Hepatocyte (in vitro differentiated cells): ENCODE data around the gene PPP1R14D. TPM values are rescaled to one million over a fixed set of nuclear protein-coding genes. Genes with fewer than 3 reads are reported as not detected.

Source experiments
- DNase-seq: peaks from one replicate; pipeline ENCODE4 v3.0.0-alpha.2; 2016; ENCODE audit warnings: low spot score
- H2AFZ ChIP-seq: fragments of 200-600 bp; sonication (generic); 2 replicates; pipeline ENCODE4 v1.6.0; 2016; ENCODE audit warnings: antibody characterized with exemption, mild to moderate bottlenecking
- H3K27ac ChIP-seq: fragments of 200-600 bp; sonication (generic); 2 replicates; pipeline ENCODE4 v1.5.1; 2016; ENCODE audit warnings: mild to moderate bottlenecking
- H3K27me3 ChIP-seq: fragments of 200-600 bp; sonication (generic); 2 replicates; pipeline ENCODE4 v1.6.1; 2016
- H3K36me3 ChIP-seq: fragments of 200-600 bp; sonication (generic); replicated peaks from 2 replicates; pipeline ENCODE4 v1.5.1; 2016; ENCODE audit warnings: low read depth; ENCODE audit not compliant: insufficient read depth
- H3K4me1 ChIP-seq: fragments of 200-600 bp; sonication (generic); 2 replicates; pipeline ENCODE4 v1.5.1; 2016; ENCODE audit warnings: mild to moderate bottlenecking, moderate library complexity; ENCODE audit not compliant: insufficient read depth
- H3K4me2 ChIP-seq: fragments of 200-600 bp; sonication (generic); 2 replicates; pipeline ENCODE4 v1.6.0; 2016
- H3K4me3 ChIP-seq: fragments of 200-600 bp; sonication (generic); 2 replicates; pipeline ENCODE4 v1.5.1; 2016; ENCODE audit warnings: mild to moderate bottlenecking
- H3K79me2 ChIP-seq: fragments of 200-600 bp; sonication (generic); 2 replicates; pipeline ENCODE4 v1.6.0; 2017; ENCODE audit warnings: mild to moderate bottlenecking
- H3K9me2 ChIP-seq: fragments of 200-600 bp; sonication (generic); replicated peaks from 2 replicates; pipeline ENCODE4 v1.6.0; 2017; ENCODE audit warnings: mild to moderate bottlenecking; ENCODE audit not compliant: insufficient read depth
- H3K9me3 ChIP-seq: fragments of 200-600 bp; sonication (generic); 2 replicates; pipeline ENCODE4 v1.5.1; 2016; ENCODE audit warnings: low read depth, mild to moderate bottlenecking
- H4K20me1 ChIP-seq: fragments of 200-600 bp; sonication (generic); 2 replicates; pipeline ENCODE4 v1.6.0; 2016; ENCODE audit warnings: mild to moderate bottlenecking; ENCODE audit not compliant: insufficient read depth, poor library complexity, severe bottlenecking
- CTCF ChIP-seq: fragments of 200-600 bp; sonication (generic); IDR thresholded peaks from 2 replicates; pipeline ENCODE4 v1.5.1; 2016; ENCODE audit warnings: antibody characterized with exemption, mild to moderate bottlenecking; ENCODE audit not compliant: poor library complexity
- EZH2 ChIP-seq: fragments of 200-600 bp; sonication (generic); IDR thresholded peaks from 2 replicates; pipeline ENCODE4 v1.6.1; 2016; ENCODE audit warnings: antibody characterized with exemption, mild to moderate bottlenecking, borderline replicate concordance
- EZH2phosphoT487 ChIP-seq: fragments of 200-600 bp; sonication (generic); IDR thresholded peaks from one replicate; pipeline ENCODE4 v1.6.1; 2018; ENCODE audit warnings: antibody characterized with exemption, mild to moderate bottlenecking, low read depth, moderate library complexity; ENCODE audit not compliant: unreplicated experiment, severe bottlenecking
- WGBS: methylation state at CpG from one replicate; pipeline ENCODE4 v1.1.6; 2016; ENCODE audit warnings: low lambda C conversion rate; ENCODE audit errors: missing lambda C conversion rate; 5-methylcytosine and 5-hydroxymethylcytosine counted together
- polyA plus RNA-seq: library from polyadenylated mRNA; unstranded; fragments of >200 nt; fragmentation: Nextera tagmentation; extraction: Ambion mirVana; gene quantifications from 2 replicates; pipeline ENCODE4 v1.2.1, GENCODE V29; 2016
- total RNA-seq: library from RNA; depleted of rRNA; stranded (reverse); fragments of >200 nt; gene quantifications from 2 replicates; pipeline ENCODE4 v1.2.3, GENCODE V29; 2014

PPP1R14D gene
- total and polyA plus RNA-seq, 2 experiments from 2014 or later = 0.47 TPM; not detected in 1

GRCh38 chr15:40792394-40792793 is 36.1 kb downstream of the PPP1R14D start:
- Histone ChIP-seq H3K9me2 (no peaks in the 10 kb centered on the region), H3K79me2 (peaks cover 56% of the 10 kb centered on the region), H3K9me3 (no peaks in the 10 kb centered on the region), H3K27me3 (no peaks in the 10 kb centered on the region), H3K4me1 (peaks cover 14% of the 10 kb centered on the region), H3K36me3 (no peaks in the 10 kb centered on the region), H2AFZ (no peak overlapping the region), H3K4me2 (no peak overlapping the region), H4K20me1 (no peaks in the 10 kb centered on the region), H3K27ac (no peak overlapping the region), H3K4me3 (no peak overlapping the region)
- 94% methylated on average over 3 of the region's 3 CpGs for WGBS
- no peak for TF ChIP-seq EZH2
- TF ChIP-seq CTCF = no peak
- no peak for TF ChIP-seq EZH2phosphoT487
- DNase-seq = no peak

GRCh38 chr15:40790718-40791117 is 37.8 kb downstream of the PPP1R14D start:
- TF ChIP-seq CTCF (no peak), EZH2phosphoT487 (no peak), EZH2 (no peak)
- no peak for DNase-seq
- Histone ChIP-seq H3K4me3 (no peak overlapping the region), H3K27ac (peak overlapping the region; percentile 2), H3K79me2 (peaks cover 47% of the 10 kb centered on the region), H2AFZ (no peak overlapping the region), H3K9me2 (no peaks in the 10 kb centered on the region), H4K20me1 (no peaks in the 10 kb centered on the region), H3K27me3 (no peaks in the 10 kb centered on the region), H3K4me1 (peaks cover 22% of the 10 kb centered on the region), H3K36me3 (no peaks in the 10 kb centered on the region), H3K9me3 (no peaks in the 10 kb centered on the region), H3K4me2 (no peak overlapping the region)
- 79% methylated on average over 3 of the region's 3 CpGs for WGBS

- peaks cover 48% of the 10 kb centered on the region for H3K79me2 ChIP-seq
- no peaks in the 10 kb centered on the region for H3K36me3 ChIP-seq
- no peak overlapping the region for H2AFZ ChIP-seq
- H3K9me2 ChIP-seq = no peaks in the 10 kb centered on the region
- no peaks in the 10 kb centered on the region for H3K27me3 ChIP-seq
- no peak for TF ChIP-seq EZH2
- TF ChIP-seq CTCF = no peak
- TF ChIP-seq EZH2phosphoT487 = no peak
- no peak for DNase-seq
- H3K4me2 ChIP-seq = no peak overlapping the region
- H3K4me1 ChIP-seq = peaks cover 22% of the 10 kb centered on the region
- no peaks in the 10 kb centered on the region for H4K20me1 ChIP-seq
- H3K9me3 ChIP-seq = no peaks in the 10 kb centered on the region
- H3K4me3 ChIP-seq = no peak overlapping the region
- WGBS = 94% methylated on average over 8 of the region's 8 CpGs
- H3K27ac ChIP-seq = no peak overlapping the region
Observed at GRCh38 chr15:40789999-40790398, 38.5 kb downstream of the PPP1R14D start.

- peaks cover 45% of the 10 kb centered on the region for H3K79me2 ChIP-seq
- H4K20me1 ChIP-seq = no peaks in the 10 kb centered on the region
- TF ChIP-seq EZH2phosphoT487 (no peak), CTCF (no peak), EZH2 (no peak)
- no peaks in the 10 kb centered on the region for H3K36me3 ChIP-seq
- H3K27me3 ChIP-seq = no peaks in the 10 kb centered on the region
- H3K9me3 ChIP-seq = no peaks in the 10 kb centered on the region
- DNase-seq = no peak
- no peak overlapping the region for H3K4me2 ChIP-seq
- 83% methylated on average over 4 of the region's 5 CpGs for WGBS
- peaks cover 22% of the 10 kb centered on the region for H3K4me1 ChIP-seq
- H3K4me3 ChIP-seq = no peak overlapping the region
- no peak overlapping the region for H3K27ac ChIP-seq
- no peaks in the 10 kb centered on the region for H3K9me2 ChIP-seq
- H2AFZ ChIP-seq = no peak overlapping the region
Observed at GRCh38 chr15:40789119-40789518, 39.4 kb downstream of the PPP1R14D start.
